NCI-H69 (cell line): ENCODE data around the gene PTP4A1.

Source experiments
- DNase-seq: peaks from one replicate; lab custom pipeline; 2025; lab: John Stamatoyannopoulos, UW

PTP4A1 gene

DNA sequence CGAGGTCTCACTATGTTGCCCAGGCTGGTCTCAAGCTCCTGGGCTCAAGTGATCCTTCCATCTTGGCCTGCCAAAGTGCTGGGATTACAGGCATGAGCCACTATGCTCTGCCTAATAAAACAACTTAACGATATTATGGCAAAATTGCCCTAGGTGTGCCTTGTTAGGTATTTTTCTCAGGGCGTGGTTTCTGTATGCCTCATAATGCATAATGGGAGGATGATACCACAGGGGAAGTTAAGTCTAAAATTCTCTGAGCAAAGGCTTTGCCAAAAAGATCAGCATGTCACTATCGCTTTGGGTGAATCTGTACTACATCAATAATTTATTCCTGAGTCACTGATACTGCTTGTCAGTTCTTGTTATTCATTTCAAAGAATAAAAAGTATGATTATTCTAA lies 15.9 kb upstream of the PTP4A1 start:
- DNase-seq = no peak

GRCh38 chr6:63558278-63558677 lies 14.0 kb upstream of the PTP4A1 start:
- no peak for DNase-seq

DNA sequence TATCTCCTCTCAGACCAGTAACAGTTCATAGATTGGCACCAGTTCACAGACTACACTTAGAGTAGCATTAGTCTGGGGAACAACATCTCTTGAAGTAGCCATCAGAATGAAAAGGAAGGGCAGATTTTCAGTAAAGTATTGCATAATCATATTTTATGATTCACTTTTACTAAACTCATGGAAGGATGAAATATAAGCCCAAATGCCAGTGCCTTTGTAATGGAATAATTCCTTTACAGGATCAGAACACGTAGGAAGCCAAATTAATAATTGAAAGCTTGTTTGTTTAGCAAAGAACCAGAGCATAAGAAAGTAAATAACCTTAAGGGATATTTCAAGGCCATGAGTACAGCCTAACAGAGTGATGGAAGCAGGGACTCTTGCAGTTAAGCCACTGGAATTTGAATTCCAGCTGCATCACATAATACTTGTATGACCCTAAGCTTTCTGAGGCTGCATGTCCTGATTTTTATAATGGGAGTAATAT lies 11.4 kb upstream of the PTP4A1 start:
- no peak for DNase-seq

- DNase-seq = no peak
These were observed 11.0 kb upstream of the PTP4A1 start for GRCh38 chr6:63561288-63561687.

GRCh38 chr6:63563235-63563634 lies 9.0 kb upstream of the PTP4A1 start:
- DNase-seq = no peak

DNA sequence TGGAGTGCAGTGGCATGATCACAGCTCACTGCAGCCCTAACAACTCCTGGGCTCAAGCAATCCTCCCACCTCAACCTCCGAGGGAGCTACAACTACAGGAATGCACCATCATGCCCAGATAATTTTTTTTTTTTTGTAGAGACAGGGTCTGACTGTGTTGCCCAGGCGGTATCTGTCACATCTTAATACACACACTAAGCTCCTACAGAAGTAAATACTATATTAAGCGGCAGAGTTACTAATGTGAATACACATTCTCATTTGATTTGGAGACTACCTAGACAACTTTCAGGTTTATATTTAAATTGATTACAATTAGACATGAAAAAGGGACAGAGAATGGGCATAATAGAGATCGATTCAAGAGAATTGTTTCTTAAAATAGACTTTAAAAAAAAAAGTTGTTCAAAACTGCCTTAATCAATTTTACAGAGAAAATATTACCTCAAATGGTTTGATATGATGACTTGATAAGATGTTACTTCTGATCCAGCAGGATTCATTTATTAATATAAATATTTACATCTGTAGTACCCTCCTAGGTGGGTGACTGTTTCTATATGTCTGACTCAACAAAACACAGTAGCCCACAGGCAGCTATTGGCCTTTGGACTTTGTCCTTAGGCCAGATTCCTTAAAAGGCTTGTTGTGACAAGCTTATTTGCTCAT lies 7.1 kb upstream of the PTP4A1 start:
- DNase-seq = peak; percentile 16

GRCh38 chr6:63565727-63566596 lies 6.3 kb upstream of the PTP4A1 start:
- no peak for DNase-seq

DNA sequence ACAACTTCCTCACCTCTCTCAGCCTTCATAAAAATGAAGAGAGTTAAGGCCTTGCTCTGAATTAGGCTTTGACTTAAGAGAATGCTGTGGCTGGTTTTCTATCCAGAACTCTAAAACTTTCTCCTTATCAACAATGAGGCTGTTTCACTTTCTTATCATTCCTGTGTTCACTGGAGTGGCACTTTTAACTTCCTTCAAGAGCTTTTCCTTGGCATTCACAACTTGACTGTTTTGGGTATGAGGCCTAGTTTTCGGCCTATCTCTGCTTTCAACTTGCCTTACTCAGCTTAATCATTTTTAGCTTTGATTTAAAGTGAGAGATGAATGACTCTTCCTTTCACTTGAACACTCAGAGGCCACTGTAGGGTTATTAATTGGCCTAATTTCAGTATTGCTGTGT lies 4.3 kb upstream of the PTP4A1 start:
- DNase-seq = no peak

- peak; percentile 88 for DNase-seq
These were observed 778 bp upstream of the PTP4A1 start for GRCh38 chr6:63571361-63572043.

- peak; percentile 63 for DNase-seq
These were observed 431 bp downstream of the PTP4A1 start for GRCh38 chr6:63572747-63573075.

GRCh38 chr6:63573076-63573898 lies 1.0 kb downstream of the PTP4A1 start:
- DNase-seq = peak; percentile 93

GRCh38 chr6:63573899-63574553 lies 1.7 kb downstream of the PTP4A1 start:
- peak; percentile 86 for DNase-seq

GRCh38 chr6:63574554-63574900 lies 2.2 kb downstream of the PTP4A1 start:
- DNase-seq = no peak

GRCh38 chr6:63576147-63576772 lies 4.0 kb downstream of the PTP4A1 start:
- no peak for DNase-seq

DNA sequence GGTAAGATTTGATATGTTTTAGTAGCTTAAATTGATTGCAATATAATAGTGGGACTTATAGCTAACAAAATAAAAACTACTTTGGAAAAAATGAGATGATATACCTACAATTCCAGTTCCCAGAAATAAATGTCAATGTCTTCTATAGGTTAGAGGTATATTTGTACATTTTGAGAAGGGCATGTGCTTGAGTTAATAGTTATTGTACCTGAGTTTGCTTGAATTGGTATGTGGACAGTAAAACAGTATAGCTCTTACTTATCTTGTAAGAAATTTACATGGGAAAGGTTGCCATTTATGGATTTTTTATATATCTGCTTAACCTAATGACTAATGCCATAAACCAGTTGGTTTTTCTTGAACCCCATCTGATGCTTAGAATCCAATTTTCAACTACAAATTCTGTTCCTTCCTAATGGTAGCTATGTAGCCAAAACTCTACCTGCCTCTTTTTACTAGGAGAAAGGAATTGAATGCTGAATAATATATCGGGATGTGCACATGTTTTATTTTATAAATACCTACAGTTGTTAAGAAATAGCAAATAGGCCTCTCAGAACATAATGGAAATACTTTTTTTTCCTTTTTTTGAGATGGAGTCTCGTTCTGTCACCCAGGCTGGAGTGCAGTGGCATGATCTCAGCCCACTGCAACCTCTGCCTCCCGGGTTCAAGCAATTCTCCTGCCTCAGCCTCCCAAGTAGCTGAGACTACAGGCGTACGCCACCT lies 4.9 kb downstream of the PTP4A1 start:
- DNase-seq = no peak

DNA sequence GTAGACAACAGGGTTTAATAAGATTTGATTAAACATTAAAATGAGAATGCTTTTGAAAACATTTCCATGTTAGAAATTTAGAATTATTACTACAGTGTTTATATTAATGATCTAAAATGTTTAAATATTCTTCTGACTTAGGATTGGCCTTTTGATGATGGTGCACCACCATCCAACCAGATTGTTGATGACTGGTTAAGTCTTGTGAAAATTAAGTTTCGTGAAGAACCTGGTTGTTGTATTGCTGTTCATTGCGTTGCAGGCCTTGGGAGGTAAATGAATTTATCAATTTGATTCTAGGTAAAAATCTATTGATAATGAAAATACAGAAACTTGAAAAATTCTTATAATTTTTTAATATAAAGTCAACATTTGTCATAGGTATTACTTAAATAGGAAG lies 6.5 kb downstream of the PTP4A1 start:
- no peak for DNase-seq

GRCh38 chr6:63579937-63580703 lies 7.8 kb downstream of the PTP4A1 start:
- DNase-seq = no peak

GRCh38 chr6:63580704-63580961 lies 8.4 kb downstream of the PTP4A1 start:
- DNase-seq = no peak

DNA sequence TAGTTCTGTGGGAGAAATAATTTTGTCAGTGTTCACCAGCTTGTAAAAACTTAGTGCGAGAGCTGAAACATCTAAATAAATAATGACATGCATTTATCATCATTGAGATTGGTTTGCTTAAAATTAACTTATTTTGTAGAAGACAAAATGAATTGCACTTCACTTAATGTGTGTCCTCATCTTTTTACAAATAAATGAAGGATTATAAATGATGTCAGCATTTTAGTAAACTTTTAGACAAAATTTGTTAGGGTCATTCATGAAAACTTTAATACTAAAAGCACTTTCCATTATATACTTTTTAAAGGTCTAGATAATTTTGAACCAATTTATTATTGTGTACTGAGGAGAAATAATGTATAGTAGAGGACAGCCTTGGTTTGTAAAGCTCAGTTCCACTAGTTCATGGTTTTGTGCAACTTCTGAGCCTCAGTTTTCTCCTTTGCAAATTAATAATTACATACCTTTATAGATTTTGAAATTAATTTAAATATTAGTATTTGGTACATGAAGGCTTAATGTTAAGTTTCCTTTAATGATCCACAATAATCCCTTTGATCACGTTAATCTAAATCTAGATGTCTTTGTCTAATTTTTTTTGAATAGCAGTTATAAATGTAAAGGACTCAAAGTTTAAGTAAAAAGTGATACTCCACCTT lies 9.2 kb downstream of the PTP4A1 start:
- no peak for DNase-seq
